NCI-H82 treated with DMSO at 0.1 percent for 48 hours (cell line): ENCODE measurements around the gene HDHD3.
"Not testable (repeated sequence)": the region's sequence is repeated elsewhere in the genome, so short reads cannot be mapped to it uniquely, and the experiment has no call there.

ENCODE experiments used
- DNase-seq: peaks from one replicate; lab custom pipeline; 2025; ENCODE audit not compliant: unreplicated experiment; lab: John Stamatoyannopoulos, UW

Gene HDHD3

GRCh38 chr9:113390192-113390960 lies 13.6 kb upstream of the HDHD3 start:
- no peak for DNase-seq

GRCh38 chr9:113389451-113389850 lies 12.7 kb upstream of the HDHD3 start:
- no peak for DNase-seq

GRCh38 chr9:113388833-113389232 lies 12.0 kb upstream of the HDHD3 start:
- DNase-seq: no peak

GRCh38 chr9:113387560-113388230 lies 10.9 kb upstream of the HDHD3 start:
- DNase-seq: no peak

DNA sequence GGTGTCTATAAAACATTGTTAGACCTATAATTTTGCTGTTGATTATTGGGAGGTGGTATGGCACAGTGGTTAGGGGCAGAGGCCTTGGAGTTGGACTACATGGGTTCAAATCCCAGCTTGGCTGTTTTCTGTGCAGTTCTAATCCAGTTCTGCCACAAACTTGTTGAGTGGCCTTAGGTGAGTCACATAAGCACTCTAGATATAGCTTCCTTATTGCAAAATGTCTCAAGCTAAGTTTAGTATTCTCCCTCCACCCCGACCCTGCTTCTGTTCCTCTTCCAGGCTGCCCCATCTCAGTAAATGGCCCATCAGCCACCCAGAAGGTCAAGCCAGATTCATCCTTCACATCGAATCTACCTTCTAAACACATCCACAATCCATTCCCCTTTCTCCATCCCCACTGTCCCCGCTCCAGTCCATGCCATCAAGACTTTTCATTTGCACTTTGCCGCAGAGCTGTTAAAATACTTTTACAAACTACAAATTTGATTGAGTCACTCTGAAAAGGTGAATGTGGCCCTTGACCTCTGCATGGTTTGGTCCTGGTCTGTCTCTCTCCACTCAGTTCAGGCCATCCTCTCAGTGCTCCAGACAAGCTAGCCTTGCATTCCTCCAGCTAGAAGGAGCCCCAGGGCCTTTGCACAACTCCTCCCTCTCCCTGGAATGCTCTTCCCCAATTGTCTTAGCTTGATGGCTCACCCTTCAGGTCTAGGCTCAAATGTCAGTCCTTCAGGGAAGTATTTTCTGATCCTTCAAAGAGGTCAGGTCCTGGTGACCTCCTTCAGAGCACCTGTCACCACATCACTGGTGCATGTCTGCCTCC lies 10.0 kb upstream of the HDHD3 start:
- no peak for DNase-seq

DNA sequence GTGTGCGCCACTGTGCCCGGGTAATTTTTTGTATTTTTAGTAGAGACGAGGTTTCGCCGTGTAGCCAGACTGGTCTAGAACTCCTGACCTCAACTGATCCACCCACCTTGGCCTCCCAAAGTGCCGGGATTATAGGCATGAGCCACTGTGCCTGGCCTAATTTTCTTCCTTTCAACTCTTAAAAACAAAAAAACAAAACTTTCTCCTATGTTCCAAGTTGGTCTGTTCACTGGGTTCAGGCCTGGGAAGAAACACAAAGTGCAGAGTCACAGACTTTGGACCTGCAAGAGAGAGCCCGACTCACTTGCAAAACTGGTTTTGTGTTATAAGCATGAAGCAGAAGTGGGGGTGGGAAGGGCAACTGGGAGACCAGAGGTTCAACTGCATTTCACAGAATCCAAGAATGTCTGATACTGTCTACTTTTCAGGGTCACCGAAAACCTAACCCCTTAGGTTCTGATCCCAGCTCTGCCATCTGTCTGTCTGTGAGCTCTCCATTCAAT lies 5.2 kb upstream of the HDHD3 start:
- DNase-seq: no peak

DNA sequence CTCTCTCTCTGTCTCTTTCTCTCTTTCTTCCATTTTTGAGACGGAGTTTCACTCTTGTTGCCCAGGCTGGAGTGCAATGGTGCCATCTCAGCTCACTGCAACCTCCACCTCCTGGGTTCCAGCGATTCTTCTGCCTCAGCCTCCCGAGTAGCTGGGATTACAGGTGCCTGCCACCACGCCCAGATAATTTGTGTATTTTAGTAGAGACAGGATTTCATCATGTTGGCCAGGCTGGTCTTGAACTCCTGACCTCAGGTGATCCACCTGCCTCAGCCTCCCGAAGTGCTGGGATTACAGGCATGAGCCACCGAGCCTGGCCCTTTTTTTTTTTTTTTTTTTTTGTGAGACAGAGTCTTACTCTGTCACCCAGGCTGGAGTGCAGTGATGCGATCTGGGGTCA lies 4.7 kb upstream of the HDHD3 start:
- DNase-seq: not testable (repeated sequence)

- DNase-seq: no peak
Measured at GRCh38 chr9:113380869-113381378, 4.1 kb upstream of the HDHD3 start.

DNA sequence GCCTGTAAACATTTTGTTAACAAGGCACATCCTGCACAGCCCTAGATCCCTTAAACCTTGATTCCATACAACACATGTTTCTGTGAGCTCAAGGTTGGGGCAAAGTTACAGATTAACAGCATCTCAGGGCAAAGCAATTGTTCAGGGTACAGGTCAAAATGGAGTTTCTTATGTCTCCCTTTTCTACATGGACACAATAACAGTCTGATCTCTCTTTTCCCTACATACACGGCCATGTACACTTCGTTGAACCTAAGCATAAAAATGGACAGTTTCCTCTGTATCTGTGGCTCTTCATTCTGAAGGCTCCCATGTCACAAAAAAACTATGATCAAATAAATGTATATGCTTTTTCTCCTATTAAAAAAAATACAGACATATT lies 3.0 kb upstream of the HDHD3 start:
- not testable (repeated sequence) for DNase-seq

DNA sequence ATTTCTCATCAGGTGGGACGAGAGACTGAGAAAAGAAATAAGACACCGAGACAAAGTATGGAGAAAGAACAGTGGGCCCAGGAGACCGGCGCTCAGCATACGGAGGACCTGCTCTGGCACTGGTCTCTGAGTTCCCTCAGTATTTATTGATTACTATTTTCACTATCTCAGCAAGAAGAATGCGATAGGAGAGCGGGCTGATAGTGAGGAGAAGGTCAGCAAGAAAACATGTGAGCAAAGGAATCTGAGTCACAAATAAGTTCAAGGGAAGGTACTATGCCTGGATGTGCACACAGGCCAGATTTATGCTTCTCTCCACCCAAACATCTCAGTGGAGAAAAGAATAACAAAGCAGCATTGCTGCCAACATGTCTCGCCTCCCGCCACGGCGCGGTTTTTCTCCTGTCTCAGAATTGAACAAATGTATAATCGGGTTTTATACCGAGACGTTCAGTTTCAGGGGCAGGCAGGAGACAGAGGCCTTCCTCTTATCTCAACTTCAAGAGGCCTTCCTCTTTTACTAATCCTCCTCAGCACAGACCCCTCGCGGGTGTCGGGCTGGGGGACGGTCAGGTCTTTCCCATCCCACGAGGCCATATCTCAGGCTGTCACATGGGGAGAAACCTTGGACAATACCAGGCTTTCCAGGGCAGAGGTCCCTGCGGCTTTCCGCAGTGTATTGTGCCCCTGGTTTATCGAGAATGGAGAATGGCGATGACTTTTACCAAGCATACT lies 2.5 kb upstream of the HDHD3 start:
- DNase-seq: not testable (repeated sequence)

DNA sequence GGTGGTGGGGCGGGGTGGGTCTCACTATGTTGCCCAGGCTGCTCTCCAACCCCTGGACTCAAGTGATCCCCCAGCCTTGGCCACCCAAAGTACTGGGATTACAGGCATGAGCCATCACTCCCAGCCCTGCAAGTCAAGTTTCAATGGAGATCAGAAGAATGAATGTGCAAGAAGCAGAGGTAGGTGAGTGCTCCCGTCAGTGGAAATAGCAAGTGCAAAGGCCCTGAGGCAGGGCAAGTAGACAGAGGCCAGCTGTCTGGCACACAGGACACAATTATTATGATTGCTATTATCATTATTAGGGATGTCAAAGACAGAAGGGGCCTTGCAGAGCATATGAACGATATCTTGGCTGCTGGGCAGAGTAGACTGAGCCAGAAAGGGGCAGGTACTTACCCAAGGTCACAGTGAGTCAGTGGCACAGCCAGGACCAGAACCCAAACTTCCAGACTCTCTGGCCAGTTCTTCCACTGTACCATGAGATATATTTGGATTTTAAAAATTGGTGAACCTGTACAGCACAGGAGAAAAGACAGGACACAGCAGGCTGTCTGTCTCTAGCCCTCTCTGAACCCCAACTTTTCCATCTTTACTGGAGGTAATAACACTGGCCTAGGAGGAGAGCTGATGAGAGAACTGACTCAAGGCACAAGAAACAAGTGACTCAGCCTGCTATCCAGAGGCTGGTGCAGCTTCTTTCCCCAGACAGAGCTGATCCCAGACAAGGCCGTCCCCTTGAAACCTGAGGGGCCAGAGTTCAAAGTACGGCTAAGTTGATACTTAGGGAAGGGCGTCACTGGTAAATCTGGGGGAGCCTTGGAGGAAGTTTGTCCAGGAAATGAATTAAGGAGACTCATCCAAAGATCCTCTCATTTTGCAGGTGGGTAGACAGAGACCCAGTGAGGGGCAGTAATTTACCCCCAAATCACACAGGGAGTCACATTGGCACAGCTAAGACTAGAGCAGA lies 1.4 kb downstream of the HDHD3 start:
- no peak for DNase-seq

DNA sequence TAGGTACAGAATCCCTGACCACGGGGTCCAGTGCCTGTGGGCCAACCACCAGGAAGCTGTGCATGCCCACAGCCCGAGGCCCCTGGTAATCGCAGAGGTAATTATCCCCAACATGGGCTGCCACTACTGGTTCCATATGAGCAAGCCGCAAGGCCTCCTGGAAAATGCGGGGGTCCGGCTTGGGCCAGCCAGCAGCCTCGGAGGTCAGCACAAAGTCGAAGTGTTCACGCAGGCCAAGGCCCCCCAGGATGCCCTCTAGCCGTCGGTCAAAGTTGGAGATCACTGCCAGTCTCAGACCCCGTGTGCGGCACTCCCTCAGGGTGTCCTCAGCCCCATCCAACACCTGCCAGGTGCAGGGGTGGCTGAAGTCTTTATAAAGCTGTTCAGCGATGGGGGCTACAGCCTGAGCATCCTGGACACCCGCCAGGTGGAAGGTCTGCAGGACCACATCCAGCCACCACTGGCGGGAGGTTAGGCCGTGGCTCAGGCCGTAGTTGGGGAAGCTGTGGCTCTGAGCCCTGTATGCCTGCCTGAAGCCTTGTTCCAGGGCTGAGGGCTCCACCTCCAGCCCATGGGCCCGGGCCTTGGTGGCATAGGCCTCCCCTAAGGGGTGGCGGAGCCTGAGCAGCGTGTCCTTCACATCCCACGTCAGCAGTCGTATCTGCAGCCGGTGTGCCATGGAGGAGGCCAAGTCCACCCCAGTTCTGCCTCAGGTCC lies 3.0 kb downstream of the HDHD3 start:
- DNase-seq: no peak

GRCh38 chr9:113373256-113373655 lies 3.5 kb downstream of the HDHD3 start:
- DNase-seq: no peak

DNA sequence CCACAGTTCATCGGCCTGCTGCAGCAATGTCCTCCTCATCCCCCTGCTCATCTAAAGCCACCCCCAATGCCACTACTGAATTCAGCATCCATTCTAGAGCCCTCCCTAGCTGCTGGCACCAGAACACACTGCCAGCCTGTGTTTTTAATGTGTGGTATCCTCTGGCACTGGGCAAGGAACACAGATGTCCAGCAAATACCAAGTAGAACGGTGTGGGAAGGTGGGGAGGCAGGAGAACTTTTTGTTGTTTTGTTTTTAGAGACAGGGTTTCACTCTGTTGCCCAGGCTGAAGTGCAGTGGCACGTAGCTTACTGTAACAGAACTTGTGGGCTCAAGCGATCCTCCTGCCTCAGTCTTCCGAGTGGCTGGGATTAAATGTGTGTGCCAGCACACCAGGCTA lies 4.7 kb downstream of the HDHD3 start:
- DNase-seq: no peak

DNA sequence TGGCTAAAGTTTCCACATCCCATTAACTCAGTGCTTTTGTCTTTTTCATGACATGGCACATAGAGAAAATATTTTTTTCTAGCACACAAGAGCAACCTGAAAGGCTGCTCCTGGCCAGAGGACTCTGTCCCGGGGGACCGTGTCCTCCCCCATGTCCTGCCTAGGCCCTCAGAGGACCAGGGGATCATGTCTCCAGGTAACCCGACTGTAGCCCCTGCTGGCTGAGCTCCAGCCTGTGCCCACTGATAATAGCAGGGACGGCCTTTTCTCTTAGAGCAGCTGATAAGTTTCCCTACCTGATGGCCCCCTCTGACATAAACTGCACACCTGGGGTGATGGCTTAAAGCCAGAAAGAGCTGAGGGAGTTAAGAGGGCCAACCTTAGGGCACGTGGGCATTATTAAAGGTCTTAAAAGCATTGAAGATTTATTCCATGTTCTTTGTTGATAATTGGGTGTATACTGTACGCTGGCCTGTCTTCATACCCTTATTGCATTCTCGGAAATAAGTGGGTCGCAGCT lies 5.9 kb downstream of the HDHD3 start:
- DNase-seq: no peak

DNA sequence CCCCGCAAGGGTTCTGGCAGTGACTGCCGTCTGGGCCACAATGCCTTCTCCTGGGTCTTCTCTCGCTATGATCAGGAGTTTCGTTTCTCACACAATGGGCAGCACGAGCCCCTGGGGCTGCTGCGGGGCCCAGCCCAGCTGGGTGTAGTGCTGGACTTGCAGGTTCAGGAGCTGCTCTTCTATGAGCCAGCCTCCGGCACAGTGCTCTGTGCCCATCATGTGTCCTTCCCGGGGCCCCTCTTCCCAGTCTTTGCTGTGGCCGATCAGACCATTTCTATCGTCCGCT lies 7.0 kb downstream of the HDHD3 start:
- no peak for DNase-seq

DNA sequence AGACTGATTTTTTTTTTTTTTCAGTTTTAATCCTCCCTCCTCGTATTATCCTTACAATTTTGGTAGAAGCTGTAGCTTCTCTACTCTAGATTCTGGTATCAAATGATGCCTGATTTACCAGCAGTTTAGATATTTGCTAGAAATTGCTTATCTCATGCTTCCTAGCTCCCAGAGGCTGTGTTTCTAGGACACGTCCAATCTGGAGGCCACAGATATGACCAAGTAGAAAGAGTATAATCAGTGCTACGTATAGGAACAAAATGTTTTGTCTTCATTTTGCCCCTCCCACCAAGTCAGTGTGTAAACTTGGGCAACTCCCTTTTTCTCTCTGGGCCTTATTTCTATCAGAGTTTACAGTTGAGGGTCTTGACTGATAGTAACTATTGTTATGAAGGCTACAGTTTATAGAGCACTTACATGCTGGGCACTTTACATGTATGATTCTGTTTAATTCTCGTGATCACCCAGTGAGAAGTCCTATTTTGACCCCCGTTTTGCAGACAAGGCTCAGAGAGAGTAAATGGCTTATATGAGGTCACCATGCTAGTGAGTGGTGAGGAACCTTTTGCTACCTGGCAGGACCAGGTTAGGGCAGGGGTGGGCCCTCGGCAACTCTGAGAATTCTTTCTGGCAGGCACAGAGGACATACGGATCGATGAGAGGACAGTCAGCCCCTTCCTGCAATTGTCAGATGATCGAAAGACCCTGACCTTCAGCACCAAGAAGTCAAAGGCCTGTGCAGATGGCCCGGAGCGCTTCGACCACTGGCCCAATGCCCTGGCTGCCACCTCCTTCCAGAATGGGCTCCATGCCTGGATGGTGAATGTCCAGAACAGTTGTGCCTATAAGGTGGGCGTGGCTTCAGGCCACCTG lies 7.6 kb downstream of the HDHD3 start:
- no peak for DNase-seq

GRCh38 chr9:113368348-113368981 lies 8.3 kb downstream of the HDHD3 start:
- no peak for DNase-seq
